Adrenal gland (tissue), 12 donors: ENCODE results near the gene ITPK1. TPM values are rescaled to one million over a fixed set of nuclear protein-coding genes. Genes with fewer than 3 reads are reported as not detected.

Source experiments
- DNase-seq, 7 donors: peaks; one replicate each; pipeline ENCODE4 v3.0.0-alpha.2; 2019 to 2020
- H3K27ac ChIP-seq, 5 donors: fragments of 200-600 bp; sonication (generic) in 4 of 5; 1 replicate in 3 of 5; 2 replicates in 2 of 5; pipeline versions ENCODE4 v1.5.1 to v1.8.0; 2016 to 2020; ENCODE audit warnings: mild to moderate bottlenecking in 1 of 5
- H3K27me3 ChIP-seq: fragments of 200-600 bp; 2 replicates; pipeline ENCODE4 v1.8.0; 2021
- H3K36me3 ChIP-seq, 2 donors: fragments of 200-600 bp; replicated peaks in 1 of 2; 1 replicate in 1 of 2; 2 replicates in 1 of 2; pipeline versions ENCODE4 v1.5.1 to v1.8.0; 2018 to 2022
- H3K4me1 ChIP-seq, 2 donors: fragments of 200-600 bp; replicated peaks in 1 of 2; 1 replicate in 1 of 2; 2 replicates in 1 of 2; pipeline versions ENCODE4 v1.5.1 to v1.8.0; 2018 to 2021
- H3K4me3 ChIP-seq, 4 donors: fragments of 200-600 bp; sonication (generic) in 3 of 4; one replicate each; pipeline ENCODE4 v1.5.1; 2016 to 2018
- H3K9me3 ChIP-seq, 3 donors: fragments of 200-600 bp; sonication (generic) in 1 of 3; replicated peaks in 1 of 3; 1 replicate in 2 of 3; 2 replicates in 1 of 3; pipeline versions ENCODE4 v1.5.1 to v1.8.0; 2016 to 2021
- POLR2A ChIP-seq, 2 donors: fragments of 450-650 bp; IDR thresholded peaks; one replicate each; pipeline ENCODE4 v1.6.1; 2017; ENCODE audit warnings: antibody characterized with exemption in 2 of 2, mild to moderate bottlenecking in 2 of 2, moderate library complexity in 1 of 2
- WGBS, 4 donors: extraction: QIAGEN DNeasy Blood & Tissue Kit in 2 of 4; methylation state at CpG; one replicate each; pipeline versions ENCODE4 v1.1.5 to v1.1.7; 2013 to 2017; 5-methylcytosine and 5-hydroxymethylcytosine counted together
- intact Hi-C, 2 donors: fragments of 100-400 bp; cut with DNase I; formaldehyde crosslinking; loops; one replicate each; pipeline versions ENCODE4 v1.14.1 to v1.15.0; 2022 to 2023
- polyA plus RNA-seq, 3 donors: library from polyadenylated mRNA; stranded (reverse); fragments of 200-250 nt in 2 of 3; fragments of 350-450 nt in 1 of 3; fragmentation: Illumina TruSeq in 1 of 3; extraction: RNeasy Lipid Tissue Mini Kit (QIAGEN cat#74804) in 1 of 3; gene quantifications; one replicate each; pipeline ENCODE4 v1.2.3, GENCODE V29; 2013 to 2014
- total RNA-seq, 9 donors: library from RNA; depleted of rRNA in 4 of 9; stranded (reverse); fragments of >200 nt in 4 of 9; fragments of 120-200 nt in 1 of 9; fragmentation: NEBNext Ultra II Directional in 1 of 9; extraction: Animal tissue kit (Norgen Biotek cat#: 25700) in 1 of 9; gene quantifications; one replicate each; pipeline versions ENCODE4 v1.1.0 to v1.2.4, GENCODE V29; 2013 to 2023
- TF ChIP-seq, protein P1 (sequence below), 6 experiments: fragments of 450-650 bp in 4 of 6; fragments of 200-600 bp in 2 of 6; sonication (generic) in 1 of 6; IDR thresholded peaks; 1 replicate in 5 of 6; 2 replicates in 1 of 6; pipeline versions ENCODE4 v1.5.1 to v1.8.0; 2016 to 2021; ENCODE audit warnings: antibody characterized with exemption in 6 of 6, mild to moderate bottlenecking in 2 of 6, moderate library complexity in 1 of 6
- donor health status: healthy with polysubstance abuse.
- donor health status: Bipolar disorder and iron deficiency.
- donor health status: DM: yes; HTN: yes; CAD: no.
- donor health status: DM: no; HTN: no; CAD: no.
- donor health status: DM: no; HTN: no; CAD: no.
- donor health status: DM: yes; HTN: yes; CAD: no.

Gene ITPK1
- total and polyA plus RNA-seq, 12 donors = 28.1 to 182 (median 49.2) TPM

DNA sequence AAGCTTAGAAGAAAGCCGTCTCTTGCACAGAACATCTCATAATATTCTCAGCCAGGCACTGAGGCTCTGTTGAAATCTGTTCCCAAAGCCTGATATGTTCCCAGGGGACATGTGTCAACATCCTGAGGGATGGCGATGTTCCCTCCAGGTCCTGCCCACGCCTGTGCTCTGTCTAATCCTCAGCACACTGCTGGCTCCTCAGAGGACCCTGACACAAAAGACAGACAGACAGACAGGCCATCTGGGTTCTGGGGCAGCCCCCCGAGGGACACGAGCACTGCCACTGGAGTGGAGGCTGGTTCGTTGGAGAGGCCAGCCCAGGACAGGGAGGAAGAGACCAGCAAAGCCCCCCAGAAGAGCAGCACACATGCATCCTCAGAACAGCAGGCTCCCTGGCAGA is 165.0 kb downstream of the ITPK1 start:
- Histone ChIP-seq H3K9me3 (no peaks in the 10 kb centered on the region), H3K27me3 (no peaks in the 10 kb centered on the region), H3K27ac (no peak overlapping the region), H3K4me3 (no peak overlapping the region), H3K36me3 (peaks cover 0 to 7% of the 10 kb centered on the region in 2 donors), H3K4me1 (no peaks in the 10 kb centered on the region)
- DNase-seq = no peak
- WGBS, 4 donors = 78 to 84% (median 78%) methylated on average over 6 of the region's 6 CpGs
- TF ChIP-seq, protein P1, sequence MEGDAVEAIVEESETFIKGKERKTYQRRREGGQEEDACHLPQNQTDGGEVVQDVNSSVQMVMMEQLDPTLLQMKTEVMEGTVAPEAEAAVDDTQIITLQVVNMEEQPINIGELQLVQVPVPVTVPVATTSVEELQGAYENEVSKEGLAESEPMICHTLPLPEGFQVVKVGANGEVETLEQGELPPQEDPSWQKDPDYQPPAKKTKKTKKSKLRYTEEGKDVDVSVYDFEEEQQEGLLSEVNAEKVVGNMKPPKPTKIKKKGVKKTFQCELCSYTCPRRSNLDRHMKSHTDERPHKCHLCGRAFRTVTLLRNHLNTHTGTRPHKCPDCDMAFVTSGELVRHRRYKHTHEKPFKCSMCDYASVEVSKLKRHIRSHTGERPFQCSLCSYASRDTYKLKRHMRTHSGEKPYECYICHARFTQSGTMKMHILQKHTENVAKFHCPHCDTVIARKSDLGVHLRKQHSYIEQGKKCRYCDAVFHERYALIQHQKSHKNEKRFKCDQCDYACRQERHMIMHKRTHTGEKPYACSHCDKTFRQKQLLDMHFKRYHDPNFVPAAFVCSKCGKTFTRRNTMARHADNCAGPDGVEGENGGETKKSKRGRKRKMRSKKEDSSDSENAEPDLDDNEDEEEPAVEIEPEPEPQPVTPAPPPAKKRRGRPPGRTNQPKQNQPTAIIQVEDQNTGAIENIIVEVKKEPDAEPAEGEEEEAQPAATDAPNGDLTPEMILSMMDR (IDR thresholded peaks at IDR 0.05) = no peak
- no peak for TF ChIP-seq POLR2A (IDR thresholded peaks at IDR 0.05)
- intact Hi-C loops = loop anchor here (5.0 to 10.0 kb wide), 2 partner anchors 154 to 187 kb away; no protein-coding TSS in a partner anchor

DNA sequence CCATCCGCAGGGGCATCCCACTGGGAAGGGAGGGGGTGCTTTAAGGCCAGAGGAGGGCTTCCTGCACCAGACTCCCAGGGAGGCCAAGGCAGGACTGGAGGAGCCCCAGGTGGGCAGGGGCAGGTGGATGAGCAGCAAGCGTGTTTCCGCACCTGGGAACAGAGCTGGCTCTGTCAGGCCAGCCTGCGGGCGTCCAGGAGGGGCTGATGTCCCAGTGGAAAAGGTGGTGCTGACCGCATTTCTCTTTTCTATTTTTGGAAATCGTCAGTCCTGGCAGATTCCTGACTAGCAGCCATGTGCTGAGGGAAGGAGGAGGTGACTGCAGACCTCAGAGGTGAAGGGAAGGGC is 165.6 kb downstream of the ITPK1 start:
- peaks cover 0 to 10% of the 10 kb centered on the region in 2 donors for H3K36me3 ChIP-seq
- 75 to 87% (median 81%) methylated on average over 4 to 7 of the region's 7 CpGs for WGBS, 4 donors
- H3K4me3 ChIP-seq = no peak overlapping the region
- TF ChIP-seq POLR2A (IDR thresholded peaks at IDR 0.05) = no peak
- TF ChIP-seq, protein P1 (IDR thresholded peaks at IDR 0.05) = no peak
- no peaks in the 10 kb centered on the region for H3K4me1 ChIP-seq
- H3K9me3 ChIP-seq = no peaks in the 10 kb centered on the region
- no peak for DNase-seq
- H3K27ac ChIP-seq = no peak overlapping the region
- H3K27me3 ChIP-seq = no peaks in the 10 kb centered on the region
- intact Hi-C loops = loop anchor here (5.0 to 10.0 kb wide), 2 partner anchors 155 to 187 kb away; no protein-coding TSS in a partner anchor

DNA sequence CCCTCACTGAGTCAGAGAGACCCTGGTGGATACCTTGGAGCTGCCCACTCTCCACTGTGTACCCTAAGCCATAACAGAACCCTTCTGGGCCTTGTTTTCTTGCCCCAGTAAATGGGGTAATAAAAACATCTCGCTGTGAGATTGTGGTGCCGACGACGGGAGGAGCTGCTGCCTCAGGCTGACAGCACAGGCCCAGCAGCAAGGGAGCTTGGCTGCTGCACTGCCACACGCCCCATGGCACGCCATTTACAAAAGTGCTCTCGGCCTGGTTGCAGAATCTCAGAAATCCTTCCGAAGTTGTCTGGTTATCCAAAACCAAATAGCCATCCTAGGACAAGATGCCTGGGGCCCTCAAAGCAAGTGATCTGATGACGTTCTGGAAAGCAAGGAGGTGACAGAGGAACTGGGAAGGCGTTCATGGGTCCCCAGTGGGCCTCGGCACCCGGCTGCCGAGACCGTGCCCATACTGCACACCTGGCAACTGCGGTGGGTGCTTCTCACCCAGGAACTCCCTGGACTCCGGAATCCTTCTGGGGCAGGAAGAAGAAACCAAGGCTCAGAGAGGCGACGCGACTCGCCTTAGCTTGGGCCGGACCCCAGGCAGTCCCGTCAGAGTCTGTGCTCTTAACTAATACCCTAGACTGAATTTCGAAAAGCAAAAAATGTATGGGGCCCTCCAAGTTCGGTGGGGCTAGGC is 166.1 kb downstream of the ITPK1 start:
- H3K36me3 ChIP-seq = peaks cover 0 to 10% of the 10 kb centered on the region in 2 donors
- DNase-seq = no peak
- TF ChIP-seq, protein P1 (IDR thresholded peaks at IDR 0.05) = no peak
- TF ChIP-seq POLR2A (IDR thresholded peaks at IDR 0.05) = no peak
- WGBS, 4 donors = 88 to 94% (median 94%) methylated on average over 23 to 24 of the region's 24 CpGs
- H3K9me3 ChIP-seq = no peaks in the 10 kb centered on the region
- intact Hi-C loops = loop anchor here (5.0 to 10.0 kb wide), 2 partner anchors 155 to 188 kb away; no protein-coding TSS in a partner anchor
- H3K4me1 ChIP-seq = no peaks in the 10 kb centered on the region
- no peaks in the 10 kb centered on the region for H3K27me3 ChIP-seq
- no peak overlapping the region for H3K4me3 ChIP-seq
- H3K27ac ChIP-seq = no peak overlapping the region

DNA sequence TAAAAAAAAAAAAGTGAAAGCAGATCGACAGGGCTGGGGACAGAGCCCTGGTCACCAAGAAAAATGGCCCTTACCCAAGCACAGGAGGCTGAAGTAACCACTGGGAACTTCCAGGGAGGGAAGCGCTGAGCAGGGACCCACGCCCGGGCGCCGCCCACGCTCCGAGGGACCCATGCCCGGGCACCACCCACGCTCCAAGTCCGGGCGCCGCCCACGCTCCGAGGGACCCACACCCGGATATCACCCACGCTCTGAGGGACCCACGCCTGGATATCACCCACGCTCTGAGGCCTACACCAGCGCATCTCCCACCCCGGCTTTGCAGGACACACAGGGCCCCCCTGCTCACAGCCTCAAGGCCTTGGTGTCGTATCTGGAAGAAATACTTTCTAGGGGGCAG is 167.1 kb downstream of the ITPK1 start:
- Histone ChIP-seq H3K4me1 (no peaks in the 10 kb centered on the region), H3K27ac (no peak overlapping the region), H3K36me3 (peaks cover 0 to 10% of the 10 kb centered on the region in 2 donors), H3K27me3 (no peaks in the 10 kb centered on the region), H3K4me3 (no peak overlapping the region), H3K9me3 (no peaks in the 10 kb centered on the region)
- WGBS, 4 donors = 95 to 98% (median 96%) methylated on average over 22 of the region's 22 CpGs
- intact Hi-C loops = no loop called here
- no peak for DNase-seq
- TF ChIP-seq, protein P1 (IDR thresholded peaks at IDR 0.05) = no peak
- TF ChIP-seq POLR2A (IDR thresholded peaks at IDR 0.05) = no peak
